Measurements from ENCODE around the gene MEX3D. TPM values are rescaled to one million over a fixed set of nuclear protein-coding genes. Genes with fewer than 3 reads are reported as not detected.

Gene MEX3D
- total and polyA plus RNA-seq, 2 donors (not counting 1 experiment from before 2014, with no cell fraction given), result 0.73 to 3.0 TPM

DNA sequence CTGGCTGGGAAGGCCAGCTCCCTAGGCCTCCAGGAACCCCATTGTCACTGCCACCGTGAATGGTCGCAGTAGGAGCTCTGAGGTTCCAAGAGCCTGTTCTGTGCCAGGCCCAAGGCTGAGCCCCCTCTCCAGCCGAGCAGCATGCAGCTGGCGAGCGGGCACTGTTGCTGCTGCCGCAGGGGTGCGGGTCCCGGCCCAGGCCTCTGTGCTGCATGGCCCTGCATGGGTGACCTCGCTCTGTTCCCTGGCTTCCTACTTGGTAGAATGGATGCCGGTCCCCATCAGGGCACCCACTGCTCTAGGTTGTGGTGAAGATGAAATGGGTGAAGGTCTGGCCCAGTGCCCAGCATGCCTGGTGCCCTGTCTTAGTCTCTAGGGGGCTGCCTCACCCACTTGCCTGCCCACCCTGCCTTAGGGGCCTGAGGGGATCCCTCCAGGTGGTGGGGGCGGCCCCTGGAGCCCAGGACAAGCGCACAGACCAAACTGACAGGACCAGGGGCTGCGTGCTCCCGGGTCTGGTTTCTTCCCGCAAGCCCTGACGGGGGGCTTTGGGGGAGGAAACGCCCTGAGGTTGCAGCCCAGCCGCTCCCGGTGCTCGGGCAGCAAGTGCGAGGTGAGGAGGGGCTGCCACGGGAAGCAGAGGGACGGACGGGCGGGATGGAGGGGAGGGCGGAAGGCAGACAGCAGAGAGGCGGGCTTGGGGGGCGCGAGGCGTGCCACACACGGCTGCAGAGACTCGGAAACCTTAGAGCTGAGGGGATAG, 45.9 kb upstream of the MEX3D start:
- Histone ChIP-seq H3K4me1 (ENCODE audit: control insufficient read depth in 2 of 2, insufficient read depth in 2 of 2, low read length in 2 of 2) (peaks cover 28 to 45% of the 10 kb centered on the region in 2 donors), H3K79me2 (ENCODE audit: control insufficient read depth, insufficient read depth, low read length) (peaks cover 21% of the 10 kb centered on the region), H2AFZ (ENCODE audit: insufficient read depth, low read depth, low read length, poor library complexity, severe bottlenecking) (no peak overlapping the region), H3K4me2 (replicated peaks; ENCODE audit: low read depth, low read length, poor library complexity, severe bottlenecking) (no peak overlapping the region), H3K27ac (ENCODE audit: low read length in 2 of 2) (no peak overlapping the region), H3K9ac (ENCODE audit: low read length) (no peak overlapping the region), H3K36me3 (replicated peaks in 1 of 2; ENCODE audit: control extremely low read depth in 1 of 2, control insufficient read depth in 1 of 2, extremely low read depth in 1 of 2, insufficient read depth in 2 of 2, low read length in 1 of 2) (peaks cover 0 to 83% of the 10 kb centered on the region in 2 experiments), H4K20me1 (ENCODE audit: control insufficient read depth, insufficient read depth, low read length, poor library complexity, severe bottlenecking) (peaks cover 99% of the 10 kb centered on the region), H3K4me3 (ENCODE audit: control extremely low read depth in 1 of 5, extremely low read depth in 1 of 5, insufficient read depth in 1 of 5, low read depth in 2 of 5, low read length in 4 of 5) (no peak overlapping the region), H3K27me3 (replicated peaks in 1 of 4; ENCODE audit: control extremely low read depth in 1 of 4, control insufficient read depth in 3 of 4, insufficient read depth in 4 of 4, low read length in 3 of 4) (no peaks in the 10 kb centered on the region), H3K9me3 (ENCODE audit: control extremely low read depth in 1 of 3, control insufficient read depth in 2 of 3, insufficient read depth in 1 of 3, low read length in 2 of 3) (no peaks in the 10 kb centered on the region)
- WGBS (ENCODE audit: insufficient coverage), result 97% methylated on average over 27 of the region's 32 CpGs
- ChIA-PET POLR2A (interaction anchor here (0.6 kb wide), 1 partner anchor 12 kb away, joined by 3 read pairs; no protein-coding TSS in a partner anchor), CTCF (no interaction called here)
- Mint-ChIP-seq H3K4me3 (no peak overlapping the region), H3K27ac (no peak overlapping the region), H3K9me3 (ENCODE audit: insufficient read depth) (no peaks in the 10 kb centered on the region), H3K27me3 (no peaks in the 10 kb centered on the region), H3K4me1 (peaks cover 39% of the 10 kb centered on the region)
- DNase-seq, result no peak
- intact Hi-C loops (cut with micrococcal nuclease), result no loop called here
- ATAC-seq (ENCODE audit: low read depth), result no peak
- TF ChIP-seq EZH2 (IDR thresholded peaks at IDR 0.05; ENCODE audit: borderline replicate concordance, insufficient read depth, low read depth, low read length, poor library complexity, severe bottlenecking) (no peak), CTCF (IDR thresholded peaks at IDR 0.05) (no peak)

- ChIA-PET CTCF (no interaction called here), POLR2A (interaction anchor here (0.6 to 1.0 kb wide), 2 partner anchors 16 to 20 kb away, joined by 4 read pairs; partner anchors contain the start of gene MBD3)
- H3K4me3 Mint-ChIP-seq, result no peak overlapping the region
- no peaks in the 10 kb centered on the region for H3K9me3 Mint-ChIP-seq (ENCODE audit: insufficient read depth)
- no peaks in the 10 kb centered on the region for H3K27me3 Mint-ChIP-seq
- Histone ChIP-seq H2AFZ (ENCODE audit: insufficient read depth, low read depth, low read length, poor library complexity, severe bottlenecking) (no peak overlapping the region), H3K9ac (ENCODE audit: low read length) (no peak overlapping the region), H3K4me3 (ENCODE audit: control extremely low read depth in 1 of 5, extremely low read depth in 1 of 5, insufficient read depth in 1 of 5, low read depth in 2 of 5, low read length in 4 of 5) (no peak overlapping the region), H3K36me3 (replicated peaks in 1 of 2; ENCODE audit: control extremely low read depth in 1 of 2, control insufficient read depth in 1 of 2, extremely low read depth in 1 of 2, insufficient read depth in 2 of 2, low read length in 1 of 2) (peaks cover 0 to 76% of the 10 kb centered on the region in 2 experiments), H3K4me1 (ENCODE audit: control insufficient read depth in 2 of 2, insufficient read depth in 2 of 2, low read length in 2 of 2) (peaks cover 33 to 45% of the 10 kb centered on the region in 2 donors), H3K9me3 (ENCODE audit: control extremely low read depth in 1 of 3, control insufficient read depth in 2 of 3, insufficient read depth in 1 of 3, low read length in 2 of 3) (no peaks in the 10 kb centered on the region), H4K20me1 (ENCODE audit: control insufficient read depth, insufficient read depth, low read length, poor library complexity, severe bottlenecking) (peaks cover 95% of the 10 kb centered on the region), H3K27me3 (replicated peaks in 1 of 4; ENCODE audit: control extremely low read depth in 1 of 4, control insufficient read depth in 3 of 4, insufficient read depth in 4 of 4, low read length in 3 of 4) (no peaks in the 10 kb centered on the region), H3K4me2 (replicated peaks; ENCODE audit: low read depth, low read length, poor library complexity, severe bottlenecking) (no peak overlapping the region), H3K27ac (ENCODE audit: low read length in 2 of 2) (no peak overlapping the region), H3K79me2 (ENCODE audit: control insufficient read depth, insufficient read depth, low read length) (peaks cover 16% of the 10 kb centered on the region)
- no peak for TF ChIP-seq CTCF (IDR thresholded peaks at IDR 0.05)
- TF ChIP-seq EZH2 (IDR thresholded peaks at IDR 0.05; ENCODE audit: borderline replicate concordance, insufficient read depth, low read depth, low read length, poor library complexity, severe bottlenecking), result no peak
- WGBS (ENCODE audit: insufficient coverage), result 83% methylated on average over 9 of the region's 9 CpGs
- DNase-seq, result no peak
- H3K27ac Mint-ChIP-seq, result peak overlapping the region; percentile 20
- intact Hi-C loops (cut with micrococcal nuclease), result no loop called here
- ATAC-seq (ENCODE audit: low read depth), result no peak
- peaks cover 38% of the 10 kb centered on the region for H3K4me1 Mint-ChIP-seq
Observed at GRCh38 chr19:1613146-1613545, 45.0 kb upstream of the MEX3D start.
